T-cell (primary cell): ENCODE measurements around the gene TTN. TPM values are rescaled to one million over a fixed set of nuclear protein-coding genes. Genes with fewer than 3 reads are reported as not detected.
A peak's percentile ranks its signal among the peaks of the same experiment; 100 is the strongest.

ENCODE experiments used
- ATAC-seq, 4 experiments: fragments of 200-7000 bp in 3 of 4; fragments of 150-1000 bp in 1 of 4; cut with Tn5 transposase; replicated peaks in 1 of 4; 1 replicate in 3 of 4; 2 replicates in 1 of 4; pipeline ENCODE4 v1.10.0; 2021; ENCODE audit warnings: moderate library complexity in 3 of 4, mild to moderate bottlenecking in 2 of 4, moderate number of reproducible peaks in 1 of 4
- CTCF ChIA-PET, 2 donors: fragments of 300-600 bp; sonication (Branson Sonifier 250); formaldehyde crosslinking; loops; one replicate each; lab custom pipeline; 2022; ENCODE audit warnings: antibody characterized with exemption in 2 of 2; lab: Charles Lee
- POLR2A ChIA-PET, 2 donors: fragments of 300-600 bp; sonication (Branson Sonifier 250); formaldehyde crosslinking; loops; one replicate each; lab custom pipeline; 2022; ENCODE audit warnings: antibody characterized with exemption in 2 of 2; lab: Charles Lee
- DNase-seq, 35 experiments: peaks; one replicate each; pipeline versions ENCODE4 v3.0.0 to v3.0.0-alpha.2; 2013 to 2023
- H3K27ac ChIP-seq: one replicate; pipeline ENCODE4 v1.5.1; 2013; ENCODE audit warnings: low read length
- H3K27me3 ChIP-seq, 2 experiments: replicated peaks in 1 of 2; 1 replicate in 1 of 2; 2 replicates in 1 of 2; pipeline versions ENCODE4 v1.6.1 to v1.7.0; 2013; ENCODE audit warnings: low read length in 1 of 2, mixed read lengths in 1 of 2; ENCODE audit not compliant: control insufficient read depth in 2 of 2, insufficient read depth in 2 of 2; ENCODE audit errors: extremely low read depth in 1 of 2
- H3K36me3 ChIP-seq, 2 donors: 1 replicate in 1 of 2; 2 replicates in 1 of 2; pipeline versions ENCODE4 v1.6.1 to v1.7.0; 2013; ENCODE audit warnings: low read length in 1 of 2; ENCODE audit not compliant: control insufficient read depth in 2 of 2, insufficient read depth in 1 of 2; ENCODE audit errors: extremely low read depth in 1 of 2
- H3K4me1 ChIP-seq, 2 experiments: 1 replicate in 1 of 2; 2 replicates in 1 of 2; pipeline versions ENCODE4 v1.6.1 to v1.7.0; 2013; ENCODE audit warnings: low read length in 2 of 2, mixed read lengths in 1 of 2; ENCODE audit not compliant: insufficient read depth in 2 of 2, control insufficient read depth in 1 of 2; ENCODE audit errors: extremely low read depth in 1 of 2
- H3K4me3 ChIP-seq, 2 donors: 1 replicate in 1 of 2; 2 replicates in 1 of 2; pipeline versions ENCODE4 v1.5.1 to v1.7.0; 2013; ENCODE audit warnings: mild to moderate bottlenecking in 2 of 2, low read length in 1 of 2, moderate library complexity in 1 of 2; ENCODE audit not compliant: control insufficient read depth in 1 of 2; ENCODE audit errors: extremely low read depth in 1 of 2
- H3K9me3 ChIP-seq: 2 replicates; pipeline ENCODE4 v1.7.0; 2013
- H3K27ac Mint-ChIP-seq, 2 donors: one replicate each; pipeline ENCODE4 v1.8.0; 2020 to 2021; ENCODE audit warnings: mild to moderate bottlenecking in 2 of 2, mixed read lengths in 2 of 2
- H3K27me3 Mint-ChIP-seq, 2 donors: one replicate each; pipeline ENCODE4 v1.8.0; 2021 to 2022; ENCODE audit warnings: mixed read lengths in 2 of 2
- H3K36me3 Mint-ChIP-seq: one replicate; pipeline ENCODE4 v1.8.0; 2021; ENCODE audit warnings: mixed read lengths
- H3K4me1 Mint-ChIP-seq, 3 donors: one replicate each; pipeline ENCODE4 v1.8.0; 2020 to 2022; ENCODE audit warnings: mixed read lengths in 3 of 3, mild to moderate bottlenecking in 1 of 3
- H3K4me3 Mint-ChIP-seq, 3 donors: one replicate each; pipeline ENCODE4 v1.8.0; 2020 to 2022; ENCODE audit warnings: mild to moderate bottlenecking in 3 of 3, mixed read lengths in 3 of 3, moderate library complexity in 3 of 3
- H3K9me3 Mint-ChIP-seq, 3 donors: one replicate each; pipeline ENCODE4 v1.8.0; 2020 to 2022; ENCODE audit warnings: mixed read lengths in 3 of 3
- WGBS: methylation state at CpG from one replicate; pipeline ENCODE4 v1.1.5; 2013; ENCODE audit warnings: missing lambda C conversion rate; ENCODE audit not compliant: insufficient coverage; 5-methylcytosine and 5-hydroxymethylcytosine counted together
- total RNA-seq, 35 experiments: library from RNA in 6 of 35; stranded (reverse) in 6 of 35; fragments of 120-200 nt in 1 of 35; gene quantifications; one replicate each; pipeline versions ENCODE4 v1.2.1 to v1.2.4 and lab custom pipeline; 2013 to 2026

Gene TTN
- total RNA-seq, 5 donors from 2014 or later (not counting 1 experiment from before 2014, with no cell fraction given), result 14.3 to 49.2 (median 15.7) TPM

GRCh38 chr2:178704876-178705275 lies 102.3 kb downstream of the TTN start:
- ATAC-seq, result no peak
- Mint-ChIP-seq H3K27ac (no peak overlapping the region), H3K36me3 (peaks cover 15% of the 10 kb centered on the region), H3K4me3 (no peak overlapping the region), H3K27me3 (peaks cover 0 to 1% of the 10 kb centered on the region in 2 donors), H3K9me3 (no peaks in the 10 kb centered on the region), H3K4me1 (peaks cover 2 to 6% (median 2%) of the 10 kb centered on the region in 3 donors)
- no peaks in the 10 kb centered on the region for H3K9me3 ChIP-seq
- H3K36me3 ChIP-seq, result peaks cover 0 to 6% of the 10 kb centered on the region in 2 donors
- H3K27me3 ChIP-seq, result no peaks in the 10 kb centered on the region
- 100% methylated on average over 1 of the region's 5 CpGs for whole genome bisulfite sequencing
- CTCF ChIA-PET, result no interaction called here
- H3K27ac ChIP-seq, result no peak overlapping the region
- POLR2A ChIA-PET, result no interaction called here
- no peak overlapping the region for H3K4me3 ChIP-seq
- no peaks in the 10 kb centered on the region for H3K4me1 ChIP-seq
- DNase-seq, result no peak

- H3K4me3 ChIP-seq, result no peak overlapping the region
- peaks cover 2 to 6% (median 2%) of the 10 kb centered on the region in 3 donors for H3K4me1 Mint-ChIP-seq
- H3K9me3 ChIP-seq, result no peaks in the 10 kb centered on the region
- no peak overlapping the region for H3K4me3 Mint-ChIP-seq
- POLR2A ChIA-PET, result no interaction called here
- CTCF ChIA-PET, result interaction anchor here in 1 of 2 donors (0.6 kb wide), 1 partner anchor 239 kb away, joined by 6 read pairs; no protein-coding TSS in a partner anchor
- no peak overlapping the region for H3K27ac ChIP-seq
- DNase-seq, result no peak
- H3K9me3 Mint-ChIP-seq, result no peaks in the 10 kb centered on the region
- H3K36me3 Mint-ChIP-seq, result peaks cover 12% of the 10 kb centered on the region
- H3K4me1 ChIP-seq, result no peaks in the 10 kb centered on the region
- no peak for ATAC-seq
- no peaks in the 10 kb centered on the region for H3K27me3 ChIP-seq
- peaks cover 0 to 1% of the 10 kb centered on the region in 2 donors for H3K27me3 Mint-ChIP-seq
- 87% methylated on average over 3 of the region's 6 CpGs for WGBS
- H3K36me3 ChIP-seq, result peaks cover 0 to 6% of the 10 kb centered on the region in 2 donors
- no peak overlapping the region for H3K27ac Mint-ChIP-seq
These were observed 104.9 kb downstream of the TTN start for GRCh38 chr2:178702361-178702760.

GRCh38 chr2:178700922-178701342 lies 106.3 kb downstream of the TTN start:
- ChIA-PET CTCF (interaction anchor here (0.6 to 1.7 kb wide), 7 partner anchors 9 to 1403 kb away, joined by 3 to 7 read pairs (median 4); no protein-coding TSS in a partner anchor), POLR2A (no interaction called here)
- H3K9me3 Mint-ChIP-seq, result no peaks in the 10 kb centered on the region
- peaks cover 10% of the 10 kb centered on the region for H3K36me3 Mint-ChIP-seq
- no peaks in the 10 kb centered on the region for H3K36me3 ChIP-seq
- no peak overlapping the region for H3K27ac ChIP-seq
- H3K4me3 Mint-ChIP-seq, result no peak overlapping the region
- peaks cover 0 to 1% of the 10 kb centered on the region in 2 donors for H3K27me3 Mint-ChIP-seq
- 60% methylated on average over 1 of the region's 9 CpGs for WGBS
- no peak overlapping the region for H3K4me3 ChIP-seq
- peak in 2 of 35 experiments; percentile 1 to 48 for DNase-seq
- peak in 1 of 4 experiments; percentile 48 for ATAC-seq
- no peaks in the 10 kb centered on the region for H3K4me1 ChIP-seq
- no peaks in the 10 kb centered on the region for H3K9me3 ChIP-seq
- peaks cover 2 to 6% (median 2%) of the 10 kb centered on the region in 3 donors for H3K4me1 Mint-ChIP-seq
- no peaks in the 10 kb centered on the region for H3K27me3 ChIP-seq
- H3K27ac Mint-ChIP-seq, result no peak overlapping the region

GRCh38 chr2:178700136-178700535 lies 107.1 kb downstream of the TTN start:
- Mint-ChIP-seq H3K4me3 (no peak overlapping the region), H3K27me3 (peaks cover 0 to 1% of the 10 kb centered on the region in 2 donors), H3K27ac (no peak overlapping the region), H3K4me1 (peaks cover 2 to 6% (median 2%) of the 10 kb centered on the region in 3 donors), H3K36me3 (peaks cover 16% of the 10 kb centered on the region), H3K9me3 (no peaks in the 10 kb centered on the region)
- ATAC-seq (no peak), DNase-seq (no peak)
- Histone ChIP-seq H3K27me3 (no peaks in the 10 kb centered on the region), H3K27ac (no peak overlapping the region), H3K4me1 (no peaks in the 10 kb centered on the region), H3K9me3 (no peaks in the 10 kb centered on the region), H3K36me3 (no peaks in the 10 kb centered on the region), H3K4me3 (no peak overlapping the region)
- POLR2A ChIA-PET, result no interaction called here
- no CpG with 5 or more reads among the region's 3 CpGs for WGBS
- CTCF ChIA-PET, result interaction anchor here (0.6 to 1.7 kb wide), 12 partner anchors 9 to 1404 kb away, joined by 3 to 7 read pairs (median 3); no protein-coding TSS in a partner anchor

- DNase-seq, result no peak
- Mint-ChIP-seq H3K4me3 (no peak overlapping the region), H3K36me3 (peaks cover 35% of the 10 kb centered on the region), H3K4me1 (no peaks in the 10 kb centered on the region), H3K27me3 (no peaks in the 10 kb centered on the region), H3K9me3 (no peaks in the 10 kb centered on the region), H3K27ac (no peak overlapping the region)
- WGBS, result no CpG with 5 or more reads among the region's 2 CpGs
- no peaks in the 10 kb centered on the region for H3K4me1 ChIP-seq
- no peaks in the 10 kb centered on the region for H3K27me3 ChIP-seq
- ChIA-PET POLR2A (no interaction called here), CTCF (no interaction called here)
- peaks cover 0 to 11% of the 10 kb centered on the region in 2 donors for H3K36me3 ChIP-seq
- no peak overlapping the region for H3K27ac ChIP-seq
- ATAC-seq, result no peak
- no peak overlapping the region for H3K4me3 ChIP-seq
- H3K9me3 ChIP-seq, result no peaks in the 10 kb centered on the region
These were observed 114.4 kb downstream of the TTN start for GRCh38 chr2:178692845-178693244.

- peaks cover 34% of the 10 kb centered on the region for H3K36me3 Mint-ChIP-seq
- ChIA-PET POLR2A (no interaction called here), CTCF (no interaction called here)
- ATAC-seq (no peak), DNase-seq (no peak)
- H3K9me3 ChIP-seq, result no peaks in the 10 kb centered on the region
- no peaks in the 10 kb centered on the region for H3K27me3 ChIP-seq
- H3K4me3 Mint-ChIP-seq, result no peak overlapping the region
- no peaks in the 10 kb centered on the region for H3K27me3 Mint-ChIP-seq
- no peak overlapping the region for H3K4me3 ChIP-seq
- no CpG with 5 or more reads among the region's 1 CpG for WGBS
- peaks cover 0 to 11% of the 10 kb centered on the region in 2 donors for H3K36me3 ChIP-seq
- H3K4me1 Mint-ChIP-seq, result no peaks in the 10 kb centered on the region
- H3K4me1 ChIP-seq, result no peaks in the 10 kb centered on the region
- no peak overlapping the region for H3K27ac Mint-ChIP-seq
- no peak overlapping the region for H3K27ac ChIP-seq
- H3K9me3 Mint-ChIP-seq, result no peaks in the 10 kb centered on the region
These were observed 117.4 kb downstream of the TTN start for GRCh38 chr2:178689808-178690207.
